ENCODE measurements around the gene ZNF362. TPM values are rescaled to one million over a fixed set of nuclear protein-coding genes. Genes with fewer than 3 reads are reported as not detected.

ZNF362 gene
- total RNA-seq, 1 experiment from 2014 or later = 10.8 TPM

- TF ChIP-seq CTCF (conservative IDR thresholded peaks at IDR 0.05; ENCODE audit: low read depth, low read length) (no peak), EZH2phosphoT487 (IDR thresholded peaks at IDR 0.05; ENCODE audit: borderline replicate concordance, low read length) (no peak), EZH2 (IDR thresholded peaks at IDR 0.05; ENCODE audit: low read length, unreplicated experiment) (no peak)
- no peaks in the 10 kb centered on the region for H3K79me2 ChIP-seq (ENCODE audit: low read length)
- no peak overlapping the region for H3K4me3 ChIP-seq (ENCODE audit: low read length)
- no peak for DNase-seq
- POLR2A ChIA-PET (ENCODE audit: unreplicated experiment) = no interaction called here
- H3F3A ChIP-seq (ENCODE audit: low read length, unreplicated experiment) = no peaks in the 10 kb centered on the region
- no peak overlapping the region for H3K9ac ChIP-seq (ENCODE audit: low read length)
- no peak overlapping the region for H2AFZ ChIP-seq (ENCODE audit: low read length)
- BruUV-seq (replicated peaks) = no TSS peak
- H4K20me1 ChIP-seq (ENCODE audit: low read length) = no peaks in the 10 kb centered on the region
- no peaks in the 10 kb centered on the region for H3K36me3 ChIP-seq (ENCODE audit: low read depth, low read length)
- H3K4me2 ChIP-seq (ENCODE audit: low read length) = no peak overlapping the region
- no peak overlapping the region for H3K27ac ChIP-seq (ENCODE audit: low read length)
- H3K4me1 ChIP-seq (ENCODE audit: insufficient read depth, low read length) = no peaks in the 10 kb centered on the region
- no peaks in the 10 kb centered on the region for H3K9me2 ChIP-seq (replicated peaks; ENCODE audit: low read length)
- CTCF ChIA-PET = interaction anchor here (0.6 kb wide), 1 partner anchor 53 kb away, joined by 4 read pairs; no protein-coding TSS in a partner anchor
- intact Hi-C loops (cut with micrococcal nuclease) = no loop called here
- no peak for ATAC-seq
- H3K27me3 ChIP-seq (ENCODE audit: low read length) = no peaks in the 10 kb centered on the region
- no peaks in the 10 kb centered on the region for H3K9me3 ChIP-seq (ENCODE audit: low read length)
Observed at GRCh38 chr1:33234588-33234990, 21.7 kb upstream of the ZNF362 start.

- H3K27ac ChIP-seq (ENCODE audit: low read length) = no peak overlapping the region
Observed at GRCh38 chr1:33235521-33235920, 20.8 kb upstream of the ZNF362 start.

More at GRCh38 chr1:33235521-33235920, 20.8 kb upstream of the ZNF362 start:
- Histone ChIP-seq H3K36me3 (ENCODE audit: low read depth, low read length) (no peaks in the 10 kb centered on the region), H3K79me2 (ENCODE audit: low read length) (no peaks in the 10 kb centered on the region), H3K4me3 (ENCODE audit: low read length) (no peak overlapping the region), H4K20me1 (ENCODE audit: low read length) (no peaks in the 10 kb centered on the region), H3K4me2 (ENCODE audit: low read length) (no peak overlapping the region), H3F3A (ENCODE audit: low read length, unreplicated experiment) (no peaks in the 10 kb centered on the region), H3K27me3 (ENCODE audit: low read length) (no peaks in the 10 kb centered on the region), H3K9me2 (replicated peaks; ENCODE audit: low read length) (no peaks in the 10 kb centered on the region), H3K9me3 (ENCODE audit: low read length) (no peaks in the 10 kb centered on the region), H3K9ac (ENCODE audit: low read length) (no peak overlapping the region), H3K4me1 (ENCODE audit: insufficient read depth, low read length) (no peaks in the 10 kb centered on the region), H2AFZ (ENCODE audit: low read length) (no peak overlapping the region)
- ChIA-PET POLR2A (ENCODE audit: unreplicated experiment) (no interaction called here), CTCF (no interaction called here)
- no peak for ATAC-seq
- no TSS peak for BruUV-seq (replicated peaks)
- no peak for DNase-seq
- TF ChIP-seq CTCF (conservative IDR thresholded peaks at IDR 0.05; ENCODE audit: low read depth, low read length) (no peak), EZH2 (IDR thresholded peaks at IDR 0.05; ENCODE audit: low read length, unreplicated experiment) (no peak), EZH2phosphoT487 (IDR thresholded peaks at IDR 0.05; ENCODE audit: borderline replicate concordance, low read length) (no peak)
- intact Hi-C loops (cut with micrococcal nuclease) = no loop called here
